HG03045 (cell line): ENCODE measurements around the gene LIN54.
"Not testable (repeated sequence)": the region's sequence is repeated elsewhere in the genome, so short reads cannot be mapped to it uniquely, and the experiment has no call there.

Source experiments
- ATAC-seq: cut with Tn5 transposase; IDR thresholded peaks from one replicate; pipeline ENCODE4 v1.9.1; 2021; ENCODE audit warnings: mild to moderate bottlenecking, moderate library complexity; ENCODE audit not compliant: unreplicated experiment

LIN54 gene

DNA sequence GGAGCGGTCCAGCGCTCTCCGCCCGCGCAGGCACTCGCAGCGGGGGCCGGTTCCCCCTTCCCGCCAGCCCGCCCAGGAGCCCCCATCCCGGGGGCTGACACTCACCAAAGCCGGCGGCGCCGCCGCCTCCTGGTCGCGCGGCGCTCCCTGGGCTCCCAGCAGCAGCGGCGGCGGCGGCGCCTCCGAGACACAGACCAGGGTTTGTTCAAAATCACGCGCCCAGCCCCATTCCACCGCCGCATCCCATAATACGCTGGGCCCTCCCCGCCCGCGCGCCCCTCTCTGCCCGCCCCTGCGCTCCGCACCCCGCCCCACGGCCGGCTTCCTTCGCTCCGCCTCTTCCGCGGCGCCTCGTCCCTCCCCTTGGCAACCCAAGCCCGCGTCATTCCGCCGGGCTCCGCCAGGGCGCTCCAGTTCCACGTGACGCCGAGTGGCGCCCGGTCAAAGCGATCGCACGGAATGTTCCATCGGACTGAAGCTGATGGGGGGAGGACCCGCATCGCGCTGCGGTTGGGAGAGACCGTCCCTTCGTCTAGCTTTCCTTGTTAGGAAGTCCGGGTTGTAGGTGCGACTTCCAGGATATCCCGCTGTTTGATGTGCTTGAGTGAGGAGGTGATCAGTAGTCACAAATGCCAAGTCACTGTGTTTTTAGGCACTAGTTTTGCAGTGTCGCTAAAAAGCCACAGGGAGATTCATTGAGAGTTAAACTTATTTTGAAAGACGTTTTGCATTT, 2.2 kb upstream of the LIN54 start:
- ATAC-seq, result peak; percentile 82

DNA sequence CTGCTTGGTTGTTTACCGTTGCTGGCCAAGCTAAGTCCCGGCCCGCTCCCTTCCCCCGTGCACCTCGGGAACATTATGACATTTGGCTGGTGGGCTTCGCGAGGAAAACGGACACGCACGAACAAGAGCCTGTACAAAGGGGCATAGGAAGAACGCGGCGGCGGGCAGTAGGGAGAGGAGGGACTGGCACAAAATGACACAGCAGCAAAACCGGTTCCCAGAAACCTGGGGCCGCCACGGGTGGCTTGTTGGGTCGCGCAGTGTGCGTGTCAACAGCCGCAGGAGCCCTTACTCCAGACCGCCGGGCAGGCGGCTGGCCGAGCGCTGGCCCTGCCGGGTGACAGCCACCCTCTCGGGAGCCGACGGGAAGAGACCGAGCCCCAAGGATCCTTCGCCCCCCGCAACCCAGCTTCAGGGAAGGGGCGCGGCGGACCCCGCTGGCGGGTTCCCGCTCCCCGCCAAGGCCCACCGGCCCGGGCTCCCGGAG, 1.6 kb upstream of the LIN54 start:
- ATAC-seq, result peak; percentile 17

DNA sequence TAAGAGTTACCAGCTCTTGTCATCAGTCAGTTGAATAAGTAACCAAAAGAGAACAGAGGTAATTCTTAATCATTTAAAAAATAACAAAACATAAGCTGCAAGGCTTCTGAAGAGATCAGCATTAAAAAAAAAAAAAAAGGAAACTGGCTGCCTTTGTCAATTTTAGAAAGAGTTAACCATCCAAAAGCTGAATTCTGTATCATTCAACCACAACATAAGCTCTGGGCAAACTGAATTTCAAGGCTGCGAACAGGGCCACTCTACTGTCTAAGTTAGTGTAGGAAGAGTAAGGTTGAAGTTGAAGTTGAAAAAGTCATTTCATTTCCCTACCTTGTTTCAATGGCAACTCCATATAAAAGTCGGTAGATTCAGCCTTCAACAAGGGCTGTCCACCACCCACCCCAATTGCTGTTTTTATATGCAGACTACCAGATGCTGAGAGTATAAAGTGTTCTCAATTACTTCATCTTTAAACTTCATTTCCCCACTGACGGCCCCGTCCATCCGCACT, 1.1 kb upstream of the LIN54 start:
- ATAC-seq, result no peak

DNA sequence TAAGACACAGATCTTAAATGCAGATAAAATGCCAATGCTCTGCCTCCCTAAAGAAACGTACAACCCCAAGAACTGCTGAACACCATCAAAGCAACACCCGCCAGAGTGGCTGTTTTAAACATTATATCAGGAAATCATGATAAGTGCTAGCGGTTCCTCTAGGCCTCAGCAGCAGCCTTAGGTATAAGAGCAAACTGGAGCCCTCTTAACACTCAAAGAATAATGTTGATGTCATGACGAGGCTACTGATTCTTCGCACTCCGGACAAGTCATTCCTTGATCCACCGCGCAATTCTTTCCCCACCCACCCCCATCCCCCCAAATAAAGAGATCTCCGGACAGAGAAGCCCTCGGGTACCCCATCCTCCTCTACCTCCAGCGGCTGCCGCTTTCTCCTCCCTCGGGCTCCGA, 507 bp downstream of the LIN54 start:
- ATAC-seq, result no peak

DNA sequence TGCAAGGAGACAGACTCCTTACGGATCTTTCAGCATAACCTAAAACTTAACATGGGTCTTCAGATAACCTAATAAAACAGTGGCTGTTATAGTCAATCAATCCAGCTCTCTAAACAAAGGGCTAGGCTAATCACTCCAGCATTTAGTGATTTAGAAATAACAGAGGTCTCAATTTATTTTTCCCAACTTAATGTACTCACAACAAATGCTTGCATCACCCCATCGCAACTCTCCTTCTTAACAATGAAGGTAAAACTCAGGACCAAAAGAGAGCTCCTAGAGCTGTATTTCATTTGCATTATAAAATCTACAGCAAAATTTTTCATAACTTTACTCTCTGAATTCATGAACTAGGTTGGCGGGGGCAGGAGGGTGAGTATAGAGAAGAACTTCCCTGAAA, 1.1 kb downstream of the LIN54 start:
- ATAC-seq, result no peak

DNA sequence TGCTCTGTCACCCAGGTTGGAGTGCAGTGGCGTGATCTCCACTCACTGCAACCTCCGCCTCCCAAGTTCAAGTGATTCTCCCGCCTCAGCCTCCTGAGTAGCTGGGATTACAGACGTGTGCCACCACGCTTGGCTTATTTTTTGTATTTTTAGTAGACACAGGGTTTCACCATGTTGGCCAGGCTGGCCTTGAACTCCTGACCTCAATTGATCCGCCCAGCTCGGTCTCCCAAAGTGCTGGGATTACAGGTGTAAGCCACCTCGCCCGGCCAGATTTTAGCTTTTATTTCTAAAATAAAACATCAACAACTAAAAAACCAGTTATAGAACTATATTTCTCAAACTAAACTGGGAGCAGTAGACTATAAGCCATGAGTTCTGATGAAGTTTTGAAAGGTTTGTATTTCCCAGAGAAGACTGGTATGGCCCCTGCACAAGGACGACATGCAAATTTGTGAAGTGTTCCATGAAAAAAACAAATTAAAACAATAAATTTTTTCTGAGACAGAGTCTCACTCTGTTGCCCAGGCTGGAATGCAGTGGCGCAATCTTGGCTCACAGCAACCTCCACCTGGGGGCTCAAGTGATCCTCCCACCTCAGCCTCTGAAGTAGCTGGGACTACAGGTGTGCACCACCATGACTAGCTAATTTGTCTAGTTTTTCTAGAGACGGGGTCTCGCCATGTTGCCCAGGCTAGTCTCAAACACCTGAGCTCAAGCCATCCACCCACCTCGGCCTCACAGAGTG, 7.4 kb downstream of the LIN54 start:
- ATAC-seq, result not testable (repeated sequence)

DNA sequence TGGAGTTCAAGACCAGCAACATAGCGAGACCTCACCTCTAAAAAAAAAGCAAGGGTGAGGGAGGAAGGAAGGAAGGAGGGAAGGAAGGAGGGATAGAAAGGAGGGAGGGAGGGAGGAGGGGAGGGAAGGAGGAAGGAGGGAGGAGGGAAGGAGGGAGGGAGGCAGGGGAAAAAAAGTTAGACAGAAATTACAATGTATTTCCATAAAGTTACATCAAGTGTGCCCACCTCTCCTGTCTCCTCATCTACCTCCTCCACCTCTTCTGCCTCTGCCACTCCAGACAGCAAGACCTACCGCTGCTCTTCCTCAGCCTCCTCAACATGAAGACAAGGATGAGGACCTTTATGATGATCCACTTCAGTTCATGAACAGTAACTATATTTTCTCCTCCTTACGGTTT, 8.3 kb downstream of the LIN54 start:
- ATAC-seq, result no peak

DNA sequence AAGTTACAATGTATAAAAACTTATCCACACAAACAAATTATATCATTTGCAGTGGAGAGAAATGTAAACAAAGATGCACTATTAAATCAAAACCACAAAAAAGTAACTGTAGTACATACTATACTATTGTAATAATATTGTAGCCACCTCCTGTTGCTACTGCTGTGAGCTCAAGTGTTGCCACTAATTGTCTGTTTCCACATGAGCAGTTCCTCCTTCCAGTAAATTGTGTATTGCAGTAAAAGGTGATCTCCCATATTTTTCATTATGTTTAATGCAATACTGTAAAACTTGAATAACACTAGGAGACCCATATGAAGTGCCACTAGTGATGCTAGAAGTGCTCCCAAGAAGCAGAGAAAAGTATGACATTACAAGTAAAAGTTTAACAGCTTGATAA, 11.7 kb downstream of the LIN54 start:
- ATAC-seq, result no peak

DNA sequence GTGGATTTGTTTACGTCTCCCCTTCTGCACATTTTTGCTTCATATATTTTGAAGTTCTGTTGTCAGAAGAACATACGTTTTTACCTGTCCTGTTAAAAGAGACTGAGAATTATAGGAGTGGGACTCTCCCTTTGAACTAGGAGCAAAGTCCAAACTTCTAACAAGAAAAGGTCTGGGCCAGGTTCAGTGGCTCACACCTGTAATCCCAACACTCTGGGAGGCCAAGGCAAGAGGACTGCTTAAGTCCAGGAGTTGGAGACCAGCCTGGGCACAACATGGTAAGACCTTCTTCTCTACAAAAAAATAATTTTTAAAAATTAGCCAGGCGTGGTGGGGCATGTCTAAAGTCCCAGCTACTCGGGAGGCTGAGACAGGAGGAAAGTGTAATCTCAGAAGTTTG, 15.8 kb downstream of the LIN54 start:
- no peak for ATAC-seq

DNA sequence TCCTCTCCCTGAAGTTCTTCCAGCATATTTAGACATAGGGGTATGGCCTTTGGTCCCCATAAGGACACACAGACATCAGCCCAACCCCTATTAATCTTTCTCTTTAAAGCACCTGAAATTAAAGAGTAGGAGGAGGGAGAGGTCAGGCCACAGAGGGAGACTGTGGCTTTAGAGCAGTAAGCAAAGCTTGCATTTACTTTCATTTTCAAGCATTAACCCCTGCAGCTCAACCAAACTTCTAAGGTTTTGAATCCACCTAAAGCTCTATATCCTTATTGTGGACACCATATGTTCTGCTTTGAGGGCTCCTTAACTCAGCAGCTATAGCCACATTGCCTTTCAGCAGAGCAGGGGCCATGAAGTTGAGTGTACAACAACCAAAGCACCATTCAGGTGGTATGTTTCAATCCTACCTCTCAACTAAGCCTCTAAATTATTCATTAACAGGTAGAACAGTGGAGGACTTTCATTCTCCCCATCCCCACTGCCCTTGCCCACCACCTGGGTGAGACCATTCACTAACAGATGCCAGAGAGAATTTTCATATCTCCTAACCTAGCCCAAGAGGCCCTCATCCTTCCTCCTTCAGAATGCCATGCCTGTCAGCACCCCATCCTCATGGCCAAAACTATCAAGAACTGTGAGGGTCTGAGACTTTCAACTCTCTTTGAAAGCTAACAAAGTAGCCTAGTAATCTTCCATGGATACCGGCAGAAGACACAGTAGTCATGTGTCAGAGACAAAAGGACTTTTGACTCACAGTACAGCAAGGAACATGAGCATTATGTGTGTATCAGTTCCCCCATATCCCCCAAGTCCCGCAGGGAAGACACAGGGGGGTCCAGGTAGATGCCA, 20.8 kb downstream of the LIN54 start:
- ATAC-seq, result peak; percentile 81

DNA sequence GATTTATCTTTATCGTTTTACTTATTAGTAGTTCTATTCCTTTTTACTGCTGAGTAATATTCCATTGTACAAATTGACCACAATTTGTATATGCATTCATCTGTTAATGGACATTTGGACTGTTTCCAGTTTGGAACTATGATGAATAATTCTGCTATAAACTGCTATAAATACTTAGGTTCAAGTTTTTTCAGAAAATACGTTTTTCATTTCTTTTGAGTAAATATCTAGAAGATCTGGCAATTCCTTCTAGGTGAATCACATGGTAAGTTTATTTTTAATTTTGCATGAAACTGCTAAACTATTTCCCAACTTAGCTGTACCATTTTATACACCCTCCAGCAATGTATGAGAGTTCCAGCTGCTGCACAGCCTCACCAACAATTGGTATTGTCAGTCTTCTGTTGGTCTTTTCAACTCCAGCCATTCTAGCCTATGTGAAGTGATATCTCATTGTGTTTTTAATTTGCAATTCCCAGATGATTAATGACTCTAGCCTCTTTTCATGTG, 22.2 kb downstream of the LIN54 start:
- ATAC-seq, result no peak

DNA sequence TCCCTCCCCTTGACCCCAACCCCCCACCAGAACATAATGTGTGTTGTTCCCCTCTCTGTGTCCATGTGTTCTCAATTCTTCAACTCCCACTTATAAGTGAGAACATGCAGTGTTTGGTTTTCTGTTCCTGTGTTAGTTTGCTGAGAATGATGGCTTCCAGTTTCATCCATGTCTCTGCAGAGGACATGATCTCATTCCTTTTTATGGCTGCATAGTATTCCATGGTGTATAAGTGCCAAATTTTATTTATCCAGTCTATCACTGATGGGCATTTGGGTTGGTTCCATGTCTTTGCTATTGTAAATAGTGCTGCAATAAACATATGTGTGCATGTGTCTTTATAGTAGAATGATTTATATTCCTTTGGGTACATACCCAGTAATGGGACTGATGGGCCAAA, 23.1 kb downstream of the LIN54 start:
- ATAC-seq, result not testable (repeated sequence)

DNA sequence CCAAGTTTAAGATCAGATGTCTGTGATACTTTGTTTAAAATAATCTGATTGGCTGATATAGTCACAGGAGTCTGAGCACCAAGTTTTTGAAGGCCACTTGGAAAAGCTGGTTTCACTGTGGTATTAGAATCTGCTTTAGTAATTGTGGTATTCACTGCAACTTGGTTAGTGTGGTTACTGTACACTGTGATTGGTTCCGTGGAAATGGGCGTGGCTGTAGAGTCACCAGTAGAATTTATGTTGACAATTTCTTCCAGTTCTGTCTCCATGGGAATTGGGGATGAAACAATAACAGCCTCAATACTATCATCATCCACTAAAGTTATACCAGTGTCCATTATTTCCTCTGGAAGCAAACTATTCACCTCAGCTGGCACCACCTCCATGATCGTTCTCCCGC, 26.2 kb downstream of the LIN54 start:
- no peak for ATAC-seq

DNA sequence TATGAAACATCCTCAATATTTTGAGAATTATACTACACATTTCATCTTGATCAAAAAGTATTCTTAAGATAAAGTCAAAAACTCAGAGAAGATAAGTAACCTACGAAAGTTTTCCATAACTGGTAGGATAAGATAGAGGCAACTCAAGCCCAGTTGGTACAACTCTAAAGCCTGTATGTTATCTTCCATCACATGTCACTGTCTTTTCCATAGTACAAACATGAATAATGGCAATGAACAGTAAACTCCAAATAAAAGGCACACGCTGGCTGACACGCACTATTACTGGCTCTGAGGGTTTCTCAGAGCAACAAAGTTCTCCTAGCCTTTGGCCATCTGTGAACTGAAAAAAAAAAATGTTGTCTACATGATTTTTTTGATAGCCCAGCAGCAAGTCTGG, 27.2 kb downstream of the LIN54 start:
- ATAC-seq, result no peak

DNA sequence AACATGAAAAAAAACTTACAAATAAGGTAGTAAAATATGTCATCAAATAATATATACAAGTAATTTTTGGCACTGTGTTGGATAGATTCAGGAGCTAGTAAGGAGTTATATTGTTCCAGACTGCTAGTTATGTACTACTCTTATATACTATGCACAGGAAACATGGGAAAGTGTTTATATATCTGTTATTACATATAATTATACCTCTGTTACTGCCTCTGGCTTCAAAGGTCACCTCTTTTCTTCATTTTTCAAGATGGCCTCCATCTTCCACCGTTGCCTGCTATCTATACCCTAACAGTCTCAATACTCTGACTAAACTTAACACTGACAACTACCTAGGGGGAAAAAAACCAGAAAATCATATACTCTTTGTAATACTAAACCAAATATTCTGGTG, 29.5 kb downstream of the LIN54 start:
- no peak for ATAC-seq

DNA sequence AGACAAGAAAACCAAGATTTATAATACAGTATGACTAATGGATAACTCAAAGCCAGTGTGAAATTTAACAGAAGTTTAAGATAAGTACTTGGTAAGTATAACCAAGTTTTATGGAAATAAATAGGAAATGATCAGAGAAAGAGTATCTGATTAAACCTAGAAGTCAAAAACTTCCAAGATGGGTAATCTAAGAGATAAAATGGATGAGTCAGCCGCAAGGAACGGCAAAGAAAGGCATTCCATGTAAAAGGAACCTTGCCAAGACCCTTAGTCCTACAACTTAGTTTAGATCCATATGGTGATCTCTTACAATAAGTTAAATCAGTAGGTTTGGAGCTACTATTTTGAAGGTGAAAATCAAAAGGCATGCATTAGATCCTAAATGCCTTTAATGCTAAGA, 34.8 kb downstream of the LIN54 start:
- ATAC-seq, result no peak

DNA sequence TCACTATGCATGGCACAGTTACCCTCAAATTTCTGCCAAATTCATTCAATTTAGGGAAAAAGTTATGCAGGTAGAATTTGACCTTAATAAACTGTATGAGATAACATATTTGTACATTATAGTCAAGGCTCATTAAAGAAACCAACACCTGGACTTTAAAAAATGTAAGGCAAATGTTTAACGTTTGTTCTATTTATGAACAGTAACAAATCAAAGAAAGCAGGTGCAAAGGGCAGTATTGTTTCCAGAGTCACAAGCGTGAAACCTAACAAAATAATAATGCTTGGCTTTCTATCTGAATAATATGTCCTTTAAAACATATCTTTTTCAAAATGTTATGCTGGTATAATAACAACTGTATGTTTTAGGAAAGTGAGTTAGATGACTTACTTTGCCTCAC, 41.2 kb downstream of the LIN54 start:
- ATAC-seq, result no peak

DNA sequence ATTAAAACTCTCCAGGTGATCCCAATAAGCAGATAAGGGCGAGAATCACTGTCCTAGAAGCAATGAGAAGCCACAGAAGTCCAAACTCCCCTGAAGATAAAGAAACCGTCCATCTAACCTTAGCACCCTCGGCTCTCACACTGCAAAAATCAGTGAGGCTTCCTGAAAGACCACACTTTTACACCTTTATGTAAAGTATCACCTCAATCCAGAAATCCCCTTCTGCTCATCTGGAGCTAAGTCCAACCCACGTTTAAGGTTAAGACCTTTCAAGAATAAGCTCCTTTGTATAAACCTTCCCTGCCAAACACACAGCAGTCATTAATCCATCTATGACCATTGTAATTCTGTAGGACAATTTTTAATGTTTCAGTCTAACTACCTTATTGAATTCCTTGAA, 41.7 kb downstream of the LIN54 start:
- ATAC-seq, result no peak

DNA sequence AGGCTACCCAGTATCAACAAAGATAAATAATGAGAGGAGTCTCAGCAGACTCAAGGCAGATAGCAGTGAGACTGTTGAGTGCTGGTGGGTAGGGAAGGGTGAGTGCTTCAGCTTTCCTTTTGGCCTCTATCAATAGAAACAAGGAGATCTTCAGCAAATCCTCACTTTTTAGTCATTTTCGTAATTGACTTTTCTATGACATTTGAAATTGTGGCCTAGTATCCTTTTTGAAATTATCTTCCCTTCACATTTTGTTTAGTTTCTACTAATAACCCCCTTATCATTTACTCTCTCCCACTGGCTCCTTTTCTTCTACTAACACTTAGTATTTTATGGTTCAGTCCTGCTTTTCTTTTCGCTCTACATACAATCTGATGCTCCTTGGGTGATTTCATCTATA, 44.9 kb downstream of the LIN54 start:
- ATAC-seq, result no peak

DNA sequence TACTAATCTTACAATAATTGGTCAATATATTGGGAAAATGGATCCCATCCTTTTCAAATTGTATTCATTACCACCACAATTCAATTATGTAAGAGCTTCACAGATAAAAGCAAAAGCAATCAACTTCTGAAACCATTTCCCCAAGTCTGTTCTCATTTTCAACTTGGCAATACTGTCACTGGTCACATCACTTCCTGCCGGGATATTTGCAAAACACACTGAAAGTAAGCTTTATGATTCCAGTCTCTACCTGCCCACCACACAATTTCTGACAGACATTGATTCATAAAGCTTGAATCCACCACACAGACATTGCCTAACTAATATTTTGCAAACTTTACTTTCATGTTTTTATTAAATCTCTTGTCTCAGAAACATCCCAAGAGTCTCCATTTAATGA, 53.6 kb downstream of the LIN54 start:
- ATAC-seq, result no peak

DNA sequence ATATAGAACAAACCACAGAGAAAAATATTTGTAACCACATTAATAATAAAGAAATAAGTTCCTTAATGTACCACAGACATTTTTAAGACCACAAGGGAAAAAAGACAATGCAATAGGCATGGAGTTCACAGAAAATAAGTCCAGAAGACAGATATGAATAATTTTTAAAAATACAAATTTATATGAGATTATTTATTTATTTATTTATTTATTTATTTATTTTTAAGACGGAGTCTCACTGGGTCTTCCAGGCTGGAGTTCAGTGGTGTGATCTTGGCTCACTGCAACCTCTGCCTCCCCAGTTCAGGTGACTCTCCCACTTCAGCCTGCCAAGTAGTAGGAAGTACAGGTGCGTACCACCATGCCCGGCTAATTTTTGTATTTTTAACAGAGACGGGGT, 56.4 kb downstream of the LIN54 start:
- no peak for ATAC-seq
